T47D (cell line): ENCODE measurements around the gene ING2.

Experiments used
- DNase-seq, 2 experiments: peaks; one replicate each; pipeline versions ENCODE4 v3.0.0 to v3.0.0-alpha.2; 2011 to 2012; ENCODE audit warnings: low read depth in 1 of 2, low spot score in 1 of 2
- JUND ChIP-seq: IDR thresholded peaks from 2 replicates; pipeline ENCODE4 v1.6.1; 2012; ENCODE audit warnings: low read depth
- in situ Hi-C: cut with HindIII; loops from 2 replicates; pipeline ENCODE4 v1.10.0; 2016; ENCODE audit warnings: low sequenced_read_pairs, low pct_unique_long_range_greater_than_20kb

Gene ING2

DNA sequence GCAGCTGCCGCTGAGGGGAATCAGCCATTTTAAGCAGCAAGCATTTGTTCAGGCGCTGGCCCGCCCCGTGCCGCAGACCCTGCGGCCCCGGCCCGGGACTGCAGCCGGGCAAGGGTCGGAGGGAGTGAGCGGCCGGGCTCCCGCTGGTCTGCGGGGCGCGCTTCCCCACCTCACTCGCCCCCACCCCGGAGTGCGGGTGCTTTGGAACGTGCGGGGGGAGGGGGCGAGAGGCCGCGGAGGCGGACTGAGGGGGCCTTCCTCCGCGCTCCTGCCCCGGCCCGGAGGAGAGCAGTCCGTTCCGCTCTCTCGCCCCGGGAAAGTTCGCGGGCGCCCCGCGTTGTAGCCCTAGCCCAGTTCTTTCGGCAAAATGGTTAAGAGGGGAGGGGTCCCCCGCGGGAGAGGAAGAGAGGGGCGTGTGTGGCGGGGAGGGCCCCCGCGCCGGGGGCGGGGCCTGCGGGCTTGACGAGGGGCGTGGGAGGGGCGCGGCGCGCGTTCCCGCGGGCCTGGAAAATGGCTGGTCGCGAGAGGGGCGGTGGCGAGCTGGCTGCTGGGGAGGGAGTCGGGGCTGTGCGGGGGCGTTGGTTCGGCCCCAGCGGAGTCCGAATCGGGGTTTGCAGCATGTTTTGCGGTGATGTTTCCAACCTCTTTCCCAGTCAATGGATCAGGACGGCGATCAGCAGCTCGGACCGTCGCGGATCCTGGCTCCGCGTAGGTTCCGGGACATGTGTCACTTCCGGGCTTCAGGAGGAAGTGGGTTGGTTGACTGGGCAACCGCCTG is 942 bp downstream of the ING2 start:
- in situ Hi-C loops, result no loop called here
- DNase-seq, result peak; percentile 64 to 83
- no peak for TF ChIP-seq JUND

GRCh38 chr4:183506389-183506735 is 1.5 kb downstream of the ING2 start:
- no peak for DNase-seq
- in situ Hi-C loops, result no loop called here
- TF ChIP-seq JUND, result no peak

- DNase-seq, result no peak
- no peak for TF ChIP-seq JUND
- in situ Hi-C loops, result no loop called here
Observed at GRCh38 chr4:183507925-183508696, 3.3 kb downstream of the ING2 start.

- TF ChIP-seq JUND, result no peak
- no peak for DNase-seq
- in situ Hi-C loops, result no loop called here
Observed at GRCh38 chr4:183508697-183509335, 4.0 kb downstream of the ING2 start.

DNA sequence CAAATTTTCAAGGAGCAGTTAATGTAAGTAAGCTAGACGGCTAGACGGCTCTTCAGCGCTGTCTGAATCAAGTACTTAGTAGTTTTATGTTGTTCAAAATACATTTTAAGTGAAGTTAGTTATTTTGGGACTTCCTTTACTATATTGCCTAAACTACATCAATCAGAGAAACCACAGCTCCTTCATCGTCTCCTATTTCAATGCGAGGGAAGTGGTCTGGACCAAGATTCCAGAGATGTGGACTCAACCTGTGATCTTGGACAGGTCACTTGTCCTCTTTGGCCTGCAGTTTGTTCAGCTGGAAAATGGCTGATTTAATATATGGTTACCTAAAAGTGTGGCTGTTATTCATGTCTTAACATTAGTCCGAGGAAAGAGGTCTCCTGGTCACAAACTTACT is 10.6 kb downstream of the ING2 start:
- TF ChIP-seq JUND, result no peak
- in situ Hi-C loops, result no loop called here
- no peak for DNase-seq

GRCh38 chr4:183517194-183517593 is 12.3 kb downstream of the ING2 start:
- no peak for DNase-seq
- in situ Hi-C loops, result no loop called here
- TF ChIP-seq JUND, result no peak

- in situ Hi-C loops, result no loop called here
- DNase-seq, result no peak
- TF ChIP-seq JUND, result no peak
Observed at GRCh38 chr4:183517781-183518180, 12.9 kb downstream of the ING2 start.

- no peak for TF ChIP-seq JUND
- DNase-seq, result no peak
- in situ Hi-C loops, result no loop called here
Observed at GRCh38 chr4:183522821-183523220, 18.0 kb downstream of the ING2 start.

DNA sequence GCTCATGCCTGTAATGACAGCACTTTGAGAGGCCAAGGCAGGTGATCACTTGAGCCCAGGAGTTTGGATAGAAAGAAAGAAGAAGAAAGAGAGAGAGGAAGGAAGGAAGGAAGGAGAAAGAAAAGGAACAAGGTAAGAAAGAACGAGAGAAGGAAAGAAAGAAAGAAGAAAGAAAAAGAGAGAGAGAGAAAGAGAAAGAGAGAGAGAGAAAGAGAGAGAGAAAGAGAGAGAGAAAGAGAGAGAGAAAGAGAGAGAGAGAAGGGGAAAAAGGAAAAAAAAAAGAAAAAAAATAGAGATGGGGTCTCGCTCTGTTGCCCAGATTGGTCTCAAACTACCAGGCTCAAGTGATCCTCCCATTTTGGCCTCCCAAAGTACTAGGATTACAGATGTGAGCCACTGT is 22.5 kb downstream of the ING2 start:
- no peak for TF ChIP-seq JUND
- in situ Hi-C loops, result no loop called here
- no peak for DNase-seq

GRCh38 chr4:183532821-183533220 is 28.0 kb downstream of the ING2 start:
- TF ChIP-seq JUND, result no peak
- DNase-seq, result no peak
- in situ Hi-C loops, result no loop called here

DNA sequence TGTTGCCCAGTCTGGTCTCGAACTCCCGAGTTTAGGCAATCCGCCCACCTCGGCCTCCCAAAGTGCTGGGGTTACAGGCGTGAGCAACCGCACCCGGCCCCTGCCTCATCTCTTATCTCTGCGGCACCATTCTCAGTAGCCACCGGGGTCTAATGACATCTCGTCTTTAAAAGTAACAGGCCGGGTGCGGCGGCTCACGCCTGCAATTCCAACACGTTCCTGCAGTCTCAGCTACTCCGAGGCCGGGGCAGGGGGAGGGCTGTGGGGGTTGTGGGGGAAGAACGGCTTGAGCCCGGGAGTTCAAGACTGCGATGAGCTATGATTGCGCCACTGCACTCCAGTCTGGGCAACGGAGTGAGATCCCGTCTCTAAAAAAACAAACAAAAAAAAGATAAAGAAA is 28.8 kb downstream of the ING2 start:
- TF ChIP-seq JUND, result no peak
- in situ Hi-C loops, result no loop called here
- DNase-seq, result no peak

DNA sequence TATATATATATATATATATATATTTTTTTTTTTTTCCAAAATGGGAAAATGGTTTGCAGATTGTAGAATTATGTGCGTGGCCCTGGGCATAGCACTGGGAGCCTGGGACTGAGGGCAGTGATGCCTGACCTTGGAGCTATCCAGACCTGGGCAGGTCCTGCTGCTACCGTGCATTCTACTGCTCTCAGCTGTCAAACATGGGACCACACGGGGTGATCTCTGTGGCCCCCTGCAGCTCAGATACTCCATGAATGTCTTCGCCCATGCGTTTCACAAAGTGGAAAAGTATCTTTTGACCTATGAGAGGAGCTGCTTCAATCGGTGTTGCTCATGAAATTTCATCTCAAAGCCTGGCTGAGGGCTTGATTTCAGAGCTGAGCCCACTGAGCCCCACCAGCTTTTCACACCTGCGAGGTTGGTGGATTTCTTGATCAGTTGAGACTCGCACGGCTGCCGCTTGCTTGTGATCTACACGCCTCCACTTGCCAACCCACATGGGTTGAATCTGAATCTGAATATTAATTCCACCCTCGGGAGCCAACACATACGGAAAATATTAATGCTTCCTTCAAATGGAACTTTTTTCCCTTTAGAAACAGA is 35.7 kb downstream of the ING2 start:
- no peak for TF ChIP-seq JUND
- no peak for DNase-seq
- in situ Hi-C loops, result no loop called here
